ENCODE results near the gene CDKAL1. TPM values are rescaled to one million over a fixed set of nuclear protein-coding genes. Genes with fewer than 3 reads are reported as not detected.
"Not testable (repeated sequence)": the region's sequence is repeated elsewhere in the genome, so short reads cannot be mapped to it uniquely, and the experiment has no call there.

CDKAL1 gene
- total RNA-seq, 1 experiment from 2014 or later, result 24.4 TPM

DNA sequence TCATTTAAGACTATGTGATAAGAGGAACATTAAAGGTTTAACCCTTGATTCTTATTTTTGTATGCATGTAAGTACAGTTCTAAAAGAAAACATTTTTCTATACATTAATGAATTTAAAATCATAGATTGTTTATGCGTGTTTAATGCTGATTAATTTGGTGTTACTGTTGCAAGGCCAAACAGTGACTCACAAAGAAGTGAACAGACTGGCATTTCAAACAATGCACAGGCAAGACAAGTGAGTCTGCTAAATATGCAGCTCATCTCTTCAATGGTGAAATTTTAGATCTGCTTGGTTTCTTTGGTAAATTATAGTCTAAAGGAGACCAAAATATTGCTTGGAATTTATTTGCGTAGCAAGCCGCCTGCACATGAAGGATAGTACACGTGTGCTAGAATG lies 641.9 kb downstream of the CDKAL1 start:
- H3K27me3 ChIP-seq (ENCODE audit: control insufficient read depth, insufficient read depth, low read length), result no peaks in the 10 kb centered on the region
- 0 out of 2 replicates have a peak, but pooled peaks cover 1% of the 10 kb centered on the region for H3K36me3 ChIP-seq (replicated peaks; ENCODE audit: control insufficient read depth, insufficient read depth, low read length)
- DNase-seq, result no peak
- no peak overlapping the region for H3K4me3 ChIP-seq (ENCODE audit: insufficient read depth, low read depth, low read length)

GRCh38 chr6:21180155-21180554 lies 645.9 kb downstream of the CDKAL1 start:
- no peak overlapping the region for H3K4me3 ChIP-seq (ENCODE audit: insufficient read depth, low read depth, low read length)
- H3K27me3 ChIP-seq (ENCODE audit: control insufficient read depth, insufficient read depth, low read length), result no peaks in the 10 kb centered on the region
- no peak for DNase-seq
- H3K36me3 ChIP-seq (replicated peaks; ENCODE audit: control insufficient read depth, insufficient read depth, low read length), result 0 out of 2 replicates have a peak, but pooled peaks cover 1% of the 10 kb centered on the region

GRCh38 chr6:21180800-21181337 lies 646.6 kb downstream of the CDKAL1 start:
- Histone ChIP-seq H3K4me3 (ENCODE audit: insufficient read depth, low read depth, low read length) (no peak overlapping the region), H3K36me3 (replicated peaks; ENCODE audit: control insufficient read depth, insufficient read depth, low read length) (0 out of 2 replicates have a peak, but pooled peaks cover 1% of the 10 kb centered on the region), H3K27me3 (ENCODE audit: control insufficient read depth, insufficient read depth, low read length) (no peaks in the 10 kb centered on the region)
- DNase-seq, result no peak

- 0 out of 2 replicates have a peak, but pooled peaks cover 1% of the 10 kb centered on the region for H3K36me3 ChIP-seq (replicated peaks; ENCODE audit: control insufficient read depth, insufficient read depth, low read length)
- no peak for DNase-seq
- H3K4me3 ChIP-seq (ENCODE audit: insufficient read depth, low read depth, low read length), result no peak overlapping the region
- H3K27me3 ChIP-seq (ENCODE audit: control insufficient read depth, insufficient read depth, low read length), result no peaks in the 10 kb centered on the region
These were observed 647.6 kb downstream of the CDKAL1 start for GRCh38 chr6:21181866-21182265.

DNA sequence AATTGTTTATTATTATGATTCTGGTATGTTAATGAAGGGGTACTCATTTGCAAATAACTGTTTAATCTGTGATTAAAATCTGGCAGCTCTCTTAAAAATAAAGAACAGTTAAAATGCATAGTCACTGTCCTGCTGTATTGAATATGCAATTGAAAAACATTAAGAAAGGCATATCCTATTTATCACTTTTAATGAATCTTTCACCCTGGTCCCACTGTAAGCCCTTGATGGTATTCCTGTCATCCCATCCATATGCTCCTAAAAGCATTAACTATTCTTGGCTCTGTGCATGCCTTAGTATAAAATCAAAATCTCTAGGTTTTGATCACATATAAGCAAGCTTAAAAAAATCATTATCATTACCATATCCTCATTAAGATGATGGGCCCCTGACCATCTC lies 648.3 kb downstream of the CDKAL1 start:
- no peak for DNase-seq
- Histone ChIP-seq H3K36me3 (replicated peaks; ENCODE audit: control insufficient read depth, insufficient read depth, low read length) (0 out of 2 replicates have a peak, but pooled peaks cover 1% of the 10 kb centered on the region), H3K27me3 (ENCODE audit: control insufficient read depth, insufficient read depth, low read length) (no peaks in the 10 kb centered on the region), H3K4me3 (ENCODE audit: insufficient read depth, low read depth, low read length) (no peak overlapping the region)

GRCh38 chr6:21185861-21186478 lies 651.7 kb downstream of the CDKAL1 start:
- Histone ChIP-seq H3K36me3 (replicated peaks; ENCODE audit: control insufficient read depth, insufficient read depth, low read length) (no peaks in the 10 kb centered on the region), H3K27me3 (ENCODE audit: control insufficient read depth, insufficient read depth, low read length) (no peaks in the 10 kb centered on the region), H3K4me3 (ENCODE audit: insufficient read depth, low read depth, low read length) (no peak overlapping the region)
- DNase-seq, result peak; percentile 75

- Histone ChIP-seq H3K4me3 (ENCODE audit: insufficient read depth, low read depth, low read length) (no peak overlapping the region), H3K27me3 (ENCODE audit: control insufficient read depth, insufficient read depth, low read length) (no peaks in the 10 kb centered on the region), H3K36me3 (replicated peaks; ENCODE audit: control insufficient read depth, insufficient read depth, low read length) (no peaks in the 10 kb centered on the region)
- no peak for DNase-seq
These were observed 652.3 kb downstream of the CDKAL1 start for GRCh38 chr6:21186479-21187055.

- no peak for DNase-seq
- no peak overlapping the region for H3K4me3 ChIP-seq (ENCODE audit: insufficient read depth, low read depth, low read length)
- H3K27me3 ChIP-seq (ENCODE audit: control insufficient read depth, insufficient read depth, low read length), result no peaks in the 10 kb centered on the region
- no peaks in the 10 kb centered on the region for H3K36me3 ChIP-seq (replicated peaks; ENCODE audit: control insufficient read depth, insufficient read depth, low read length)
These were observed 653.2 kb downstream of the CDKAL1 start for GRCh38 chr6:21187485-21187884.

- Histone ChIP-seq H3K36me3 (replicated peaks; ENCODE audit: control insufficient read depth, insufficient read depth, low read length) (no peaks in the 10 kb centered on the region), H3K4me3 (ENCODE audit: insufficient read depth, low read depth, low read length) (no peak overlapping the region), H3K27me3 (ENCODE audit: control insufficient read depth, insufficient read depth, low read length) (no peaks in the 10 kb centered on the region)
- no peak for DNase-seq
These were observed 654.4 kb downstream of the CDKAL1 start for GRCh38 chr6:21188505-21189223.

GRCh38 chr6:21189759-21190158 lies 655.5 kb downstream of the CDKAL1 start:
- no peak overlapping the region for H3K4me3 ChIP-seq (ENCODE audit: insufficient read depth, low read depth, low read length)
- no peaks in the 10 kb centered on the region for H3K27me3 ChIP-seq (ENCODE audit: control insufficient read depth, insufficient read depth, low read length)
- DNase-seq, result no peak
- H3K36me3 ChIP-seq (replicated peaks; ENCODE audit: control insufficient read depth, insufficient read depth, low read length), result no peaks in the 10 kb centered on the region

DNA sequence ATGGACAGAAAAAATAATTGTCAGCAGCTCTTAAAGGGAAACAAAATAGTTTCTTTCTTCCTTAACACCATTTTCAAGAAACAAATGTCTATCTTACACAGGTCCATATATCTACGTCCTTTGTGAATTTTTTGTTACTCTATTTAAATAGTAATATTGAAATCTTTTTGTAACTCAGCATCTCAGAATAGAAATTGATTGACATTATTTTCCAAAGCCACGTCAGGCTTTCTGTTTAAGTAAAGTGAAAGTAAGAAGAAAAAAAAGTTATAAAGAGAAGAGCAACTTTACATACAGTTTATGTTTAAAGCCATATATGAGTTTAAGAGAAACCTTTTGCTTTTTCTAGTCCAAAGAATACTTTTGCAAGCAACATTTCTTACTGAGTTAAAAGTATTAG lies 656.4 kb downstream of the CDKAL1 start:
- Histone ChIP-seq H3K27me3 (ENCODE audit: control insufficient read depth, insufficient read depth, low read length) (no peaks in the 10 kb centered on the region), H3K36me3 (replicated peaks; ENCODE audit: control insufficient read depth, insufficient read depth, low read length) (no peaks in the 10 kb centered on the region), H3K4me3 (ENCODE audit: insufficient read depth, low read depth, low read length) (no peak overlapping the region)
- DNase-seq, result no peak

DNA sequence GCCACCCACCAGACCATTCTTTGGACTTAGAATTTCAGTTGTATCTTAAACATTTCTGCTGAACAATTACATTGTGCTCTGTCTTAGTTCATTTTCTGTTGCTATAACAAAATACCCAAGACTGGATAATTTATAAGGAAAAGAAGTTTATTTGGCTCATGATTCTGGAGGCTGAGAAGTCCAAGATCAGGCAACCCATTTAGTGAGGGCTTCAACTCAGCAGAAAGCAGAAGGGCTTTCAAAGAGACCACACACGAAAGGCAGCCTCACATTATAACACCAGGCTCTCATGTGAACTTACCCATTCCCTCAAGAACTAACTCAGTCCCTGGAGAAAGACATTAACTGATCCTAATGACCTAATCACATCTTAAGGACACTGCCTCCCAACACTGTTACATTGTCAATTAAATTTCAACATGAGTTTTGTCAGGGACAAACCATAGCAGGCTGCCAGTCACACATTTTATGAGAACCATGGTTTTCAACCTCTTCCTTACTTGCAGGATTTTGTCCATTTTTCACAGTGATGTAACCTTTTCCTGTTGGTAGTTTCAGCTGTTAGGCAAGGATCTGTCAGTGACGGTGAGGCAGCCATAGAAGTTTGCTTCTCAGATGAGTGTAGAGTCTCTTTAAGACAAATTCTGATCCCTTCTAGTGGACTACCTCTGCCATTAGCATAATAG lies 659.7 kb downstream of the CDKAL1 start:
- no peak overlapping the region for H3K4me3 ChIP-seq (ENCODE audit: insufficient read depth, low read depth, low read length)
- DNase-seq, result no peak
- H3K36me3 ChIP-seq (replicated peaks; ENCODE audit: control insufficient read depth, insufficient read depth, low read length), result no peaks in the 10 kb centered on the region
- no peaks in the 10 kb centered on the region for H3K27me3 ChIP-seq (ENCODE audit: control insufficient read depth, insufficient read depth, low read length)

DNA sequence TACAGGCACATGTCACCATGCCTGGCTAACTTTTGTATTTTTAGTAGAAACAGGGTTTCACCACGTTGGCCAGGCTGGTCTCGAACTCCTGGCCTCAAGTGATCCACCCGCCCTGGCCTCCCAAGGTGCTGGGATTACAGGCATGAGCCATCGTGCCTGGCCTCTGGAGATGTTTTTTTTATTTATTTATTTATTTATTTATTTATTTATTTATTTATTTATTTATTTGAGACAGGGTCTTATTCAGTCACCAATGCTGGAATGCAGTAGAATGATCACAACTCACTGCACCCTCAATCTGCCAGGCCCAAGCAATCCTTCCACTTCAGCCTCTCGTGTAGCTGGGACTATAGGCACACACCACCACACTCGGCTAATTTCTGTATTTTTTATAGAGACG lies 661.0 kb downstream of the CDKAL1 start:
- H3K36me3 ChIP-seq (replicated peaks; ENCODE audit: control insufficient read depth, insufficient read depth, low read length); DNase-seq; H3K4me3 ChIP-seq (ENCODE audit: insufficient read depth, low read depth, low read length); H3K27me3 ChIP-seq (ENCODE audit: control insufficient read depth, insufficient read depth, low read length): not testable (repeated sequence)

DNA sequence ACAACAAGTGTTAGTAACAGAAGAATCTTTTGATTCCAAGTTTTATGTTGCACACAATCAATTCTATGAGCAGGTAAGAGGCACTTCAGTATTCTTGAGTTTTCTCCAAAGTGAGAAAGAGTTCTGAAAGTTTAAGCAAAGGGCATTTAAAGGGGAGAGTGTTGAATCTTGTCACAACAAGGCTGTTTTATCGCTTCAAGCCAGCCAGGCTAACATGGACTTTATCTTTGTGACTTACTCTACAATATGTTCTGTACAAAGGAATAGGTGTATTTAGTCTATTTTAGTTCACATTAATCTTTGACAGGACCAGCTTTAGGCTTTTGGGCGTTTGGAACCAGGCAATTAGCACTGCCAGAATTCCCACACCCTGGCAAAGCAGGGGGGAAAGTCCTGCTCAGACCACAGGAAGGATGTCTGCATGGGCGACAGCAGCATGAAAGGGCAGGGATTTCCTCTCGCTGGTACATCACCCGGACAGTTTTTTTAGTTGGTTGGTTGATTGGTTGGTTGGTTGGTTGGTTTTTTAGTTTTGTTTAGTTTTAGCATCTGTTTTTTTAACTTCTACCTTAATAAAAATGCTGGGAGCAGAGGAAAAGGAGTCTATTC lies 663.9 kb downstream of the CDKAL1 start:
- DNase-seq, result no peak
- no peaks in the 10 kb centered on the region for H3K27me3 ChIP-seq (ENCODE audit: control insufficient read depth, insufficient read depth, low read length)
- no peaks in the 10 kb centered on the region for H3K36me3 ChIP-seq (replicated peaks; ENCODE audit: control insufficient read depth, insufficient read depth, low read length)
- H3K4me3 ChIP-seq (ENCODE audit: insufficient read depth, low read depth, low read length), result no peak overlapping the region

All from H7 (cell line).